NCI-H2081 (cell line): ENCODE results near the gene RNASET2.
"Not testable (repeated sequence)": the region's sequence is repeated elsewhere in the genome, so short reads cannot be mapped to it uniquely, and the experiment has no call there.

Experiments
- DNase-seq, 2 experiments: peaks; one replicate each; lab custom pipeline; 2025; lab: John Stamatoyannopoulos, UW

RNASET2 gene

GRCh38 chr6:166902211-166902755 is 54.1 kb downstream of the RNASET2 start:
- no peak for DNase-seq

- DNase-seq, result no peak
Measured at GRCh38 chr6:166901626-166902025, 54.7 kb downstream of the RNASET2 start.

GRCh38 chr6:166900956-166901607 is 55.3 kb downstream of the RNASET2 start:
- DNase-seq, result no peak

- DNase-seq, result no peak
Measured at GRCh38 chr6:166900130-166900708, 56.1 kb downstream of the RNASET2 start.

- no peak for DNase-seq
Measured at GRCh38 chr6:166898910-166899309, 57.4 kb downstream of the RNASET2 start.

GRCh38 chr6:166894614-166895013 is 61.7 kb downstream of the RNASET2 start:
- DNase-seq, result not testable (repeated sequence)

- DNase-seq, result not testable (repeated sequence)
Measured at GRCh38 chr6:166892472-166892871, 63.9 kb downstream of the RNASET2 start.

- DNase-seq, result not testable (repeated sequence)
Measured at GRCh38 chr6:166886773-166887172, 69.6 kb downstream of the RNASET2 start.

GRCh38 chr6:166884958-166885357 is 71.4 kb downstream of the RNASET2 start:
- not testable (repeated sequence) for DNase-seq

- no peak for DNase-seq
Measured at GRCh38 chr6:166879594-166879993, 76.8 kb downstream of the RNASET2 start.
